HG03558 (cell line): ENCODE results near the gene SNX9.
"Not testable (repeated sequence)": the region's sequence is repeated elsewhere in the genome, so short reads cannot be mapped to it uniquely, and the experiment has no call there.

Experiments
- ATAC-seq: cut with Tn5 transposase; IDR thresholded peaks from one replicate; pipeline ENCODE4 v1.9.1; 2021; ENCODE audit warnings: moderate number of reproducible peaks; ENCODE audit not compliant: unreplicated experiment; ENCODE audit errors: extremely low read depth

Gene SNX9

DNA sequence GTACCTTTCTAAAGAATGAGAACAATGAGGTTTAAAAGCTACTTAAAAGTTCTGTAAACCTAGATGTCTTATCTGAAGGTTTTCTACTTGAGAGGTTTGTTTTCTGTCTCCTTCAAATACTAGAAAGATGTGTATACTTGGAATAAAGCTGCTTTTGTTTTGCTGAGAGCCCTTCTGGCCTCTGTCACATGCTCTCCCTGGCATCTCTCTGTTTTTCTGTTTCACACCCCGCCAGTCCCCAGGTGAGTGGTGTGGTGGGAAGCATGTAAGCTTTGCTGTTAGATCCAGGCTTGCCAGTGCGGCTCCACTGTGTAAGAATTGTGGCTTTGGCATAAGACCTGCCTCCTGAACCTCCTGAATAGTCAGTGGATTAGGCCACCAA lies 56.8 kb downstream of the SNX9 start:
- peak; percentile 24 for ATAC-seq

DNA sequence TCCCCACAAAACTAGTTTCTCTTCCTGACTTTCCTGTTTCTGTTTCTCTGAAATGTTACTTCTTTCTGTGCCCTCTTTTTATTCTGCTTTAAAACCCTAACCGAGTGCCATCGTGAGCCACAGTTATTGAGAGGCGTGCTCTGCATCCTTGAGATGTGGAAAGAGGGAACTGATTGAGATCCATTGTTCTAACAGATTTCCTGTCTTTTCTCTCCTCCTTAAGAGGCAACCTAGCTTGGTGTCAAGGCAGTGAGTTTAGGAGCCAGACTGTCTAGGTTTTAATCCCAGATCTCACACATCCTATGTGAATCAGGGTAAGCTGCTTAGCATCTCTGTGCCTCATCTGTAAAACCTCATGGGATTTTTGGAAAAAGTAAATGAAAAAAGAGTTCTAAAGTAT lies 57.5 kb downstream of the SNX9 start:
- no peak for ATAC-seq

GRCh38 chr6:157881342-157881741 lies 58.3 kb downstream of the SNX9 start:
- no peak for ATAC-seq

DNA sequence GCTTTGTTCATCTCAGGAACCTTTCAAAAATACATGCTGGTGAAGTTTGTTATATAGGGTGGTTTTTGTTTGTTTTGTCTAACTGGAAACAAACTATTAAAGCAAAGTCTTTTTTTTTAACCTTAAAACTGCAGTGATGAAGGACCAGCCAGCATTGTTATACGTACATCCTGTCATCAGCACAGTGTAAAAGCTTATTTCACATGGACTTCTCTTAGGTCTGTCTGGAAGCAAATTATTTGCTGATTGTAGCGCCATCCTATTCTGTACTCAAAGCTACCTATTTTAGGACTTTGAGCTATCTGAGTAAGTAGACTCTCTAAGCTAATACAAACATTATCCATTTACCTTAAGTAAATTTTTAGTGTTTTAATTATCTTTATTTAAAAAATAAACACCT lies 61.7 kb downstream of the SNX9 start:
- ATAC-seq, result no peak

DNA sequence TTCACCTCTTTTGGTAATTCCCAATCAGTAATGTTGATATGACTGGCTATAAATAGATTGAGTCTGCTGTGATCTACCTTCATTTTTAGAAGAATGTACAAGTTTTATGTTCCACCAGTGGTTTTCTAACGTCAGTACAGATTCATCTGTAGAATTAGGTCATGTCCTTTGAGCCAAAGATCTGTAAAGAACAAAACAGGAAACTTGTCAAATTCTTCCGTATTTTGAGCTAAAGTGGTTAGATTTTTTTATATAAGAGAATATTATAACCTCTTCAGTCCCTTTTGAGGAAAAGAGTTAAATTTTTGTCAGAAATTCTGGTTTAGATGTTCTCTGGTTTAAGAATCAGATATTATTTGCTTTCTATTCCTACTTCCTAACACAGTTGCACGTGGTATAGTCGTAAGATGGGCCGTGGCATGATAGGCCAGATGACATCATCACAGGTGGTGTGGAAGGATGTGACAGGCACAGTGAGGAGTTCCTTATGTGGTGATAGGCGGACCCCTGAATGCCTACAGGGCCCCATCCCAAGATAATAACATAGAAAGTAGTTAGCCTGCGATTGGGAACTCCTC lies 62.3 kb downstream of the SNX9 start:
- ATAC-seq, result no peak

GRCh38 chr6:157885876-157886275 lies 62.8 kb downstream of the SNX9 start:
- no peak for ATAC-seq

- no peak for ATAC-seq
These were observed 64.8 kb downstream of the SNX9 start for GRCh38 chr6:157887892-157888291.

DNA sequence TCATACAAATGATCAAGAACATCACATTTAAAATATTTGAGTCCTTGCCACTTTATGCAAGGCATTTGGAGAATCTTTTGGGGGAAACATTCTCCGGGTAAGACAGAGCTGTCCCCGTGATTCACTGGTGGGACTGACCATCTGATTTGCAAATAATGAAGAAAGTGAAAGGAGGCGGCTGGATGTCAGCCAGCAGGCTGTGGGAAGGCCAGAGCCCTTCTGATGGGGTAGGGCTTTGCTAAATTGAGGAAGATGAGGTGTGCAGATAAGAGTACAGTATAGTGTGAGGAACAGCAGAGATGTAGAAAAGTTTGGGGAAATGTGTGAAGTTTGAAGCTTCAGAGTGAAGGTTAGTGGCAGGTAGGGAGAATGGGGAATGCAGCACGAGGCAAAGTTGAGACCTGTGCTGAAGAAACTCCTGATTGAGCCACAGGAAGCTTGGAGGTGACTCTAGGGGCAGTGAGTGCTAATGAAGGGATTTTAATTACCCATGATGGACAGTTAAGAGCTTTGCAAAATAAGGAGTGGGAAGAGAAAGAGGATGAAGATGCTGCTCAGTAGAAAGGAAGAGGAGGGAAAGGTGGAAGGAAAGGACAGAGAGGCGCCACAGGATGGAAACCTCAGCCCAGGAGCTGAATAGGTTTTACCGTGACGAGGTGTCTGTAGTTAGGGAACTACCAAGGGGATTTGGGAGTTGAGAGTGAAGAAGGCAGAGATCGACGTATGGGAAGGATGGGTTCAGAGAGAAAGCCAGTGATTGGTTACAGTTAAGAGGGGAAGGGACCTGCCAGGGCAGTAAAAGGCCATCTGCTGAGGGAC lies 68.7 kb downstream of the SNX9 start:
- no peak for ATAC-seq

DNA sequence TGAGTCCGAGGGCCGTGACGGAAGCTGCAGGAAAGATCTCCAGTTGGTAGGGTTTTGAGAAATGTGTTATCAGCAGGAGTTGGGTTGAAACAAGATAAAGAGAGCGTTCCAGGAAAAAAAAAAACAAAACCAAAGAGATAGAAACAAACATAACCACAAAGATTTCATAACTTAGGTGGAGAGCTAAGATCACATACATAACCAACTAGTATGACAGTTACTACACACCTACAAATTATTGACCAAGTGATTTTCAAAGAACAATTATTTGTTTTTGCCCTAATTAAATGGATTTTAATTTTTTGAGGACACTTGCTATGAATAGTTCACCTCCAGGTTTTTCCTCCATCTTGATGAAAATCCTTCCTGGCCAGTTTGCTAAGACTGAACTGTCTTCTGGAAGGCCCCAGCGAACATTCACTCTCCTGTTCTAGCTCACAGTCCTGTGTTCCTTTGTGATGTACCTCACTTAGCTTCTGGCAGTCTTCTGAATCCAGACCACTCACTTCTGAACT lies 69.4 kb downstream of the SNX9 start:
- ATAC-seq, result no peak

- ATAC-seq, result no peak
These were observed 70.2 kb downstream of the SNX9 start for GRCh38 chr6:157893238-157893637.

GRCh38 chr6:157895585-157895984 lies 72.5 kb downstream of the SNX9 start:
- no peak for ATAC-seq

- ATAC-seq, result no peak
These were observed 73.9 kb downstream of the SNX9 start for GRCh38 chr6:157896932-157897331.

GRCh38 chr6:157898169-157898568 lies 75.1 kb downstream of the SNX9 start:
- no peak for ATAC-seq

- ATAC-seq, result no peak
These were observed 75.6 kb downstream of the SNX9 start for GRCh38 chr6:157898640-157899039.

DNA sequence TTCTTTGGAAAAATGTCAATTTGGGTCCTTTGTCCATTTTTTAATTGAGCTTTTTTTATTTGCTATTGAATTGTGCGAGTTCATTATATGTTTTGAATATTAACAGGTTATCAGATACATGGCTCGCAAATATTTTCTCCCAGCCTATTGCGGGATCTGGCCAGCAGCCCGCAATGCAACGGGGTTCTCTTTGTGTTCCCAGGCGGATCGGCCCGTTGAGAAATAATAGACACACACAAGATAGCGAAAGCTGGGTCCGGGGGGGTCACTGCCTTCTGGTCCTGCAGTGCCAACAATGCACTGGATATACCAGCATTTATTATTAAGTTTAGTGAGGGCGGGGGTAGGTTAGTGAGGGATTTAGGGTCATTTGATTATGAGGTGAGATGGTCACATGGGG lies 77.2 kb downstream of the SNX9 start:
- ATAC-seq, result not testable (repeated sequence)

DNA sequence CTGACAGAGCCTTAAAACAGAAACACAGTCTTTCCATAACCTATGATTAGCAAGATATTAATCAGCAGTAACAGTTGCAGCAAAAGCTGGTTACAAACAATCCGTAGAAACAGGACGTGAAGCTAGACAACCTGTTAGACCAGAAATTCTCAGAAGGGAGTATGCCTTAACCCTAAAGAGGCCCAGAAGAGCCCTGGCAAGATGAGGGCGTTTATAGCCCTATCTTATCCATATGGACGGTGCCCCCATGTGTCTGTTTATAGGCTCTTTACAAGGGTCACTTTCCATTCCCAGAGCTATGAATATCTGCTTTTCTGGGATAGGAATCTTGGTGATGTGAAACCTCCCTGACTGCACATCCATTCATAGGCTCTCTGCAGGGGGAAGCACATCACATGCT lies 77.7 kb downstream of the SNX9 start:
- not testable (repeated sequence) for ATAC-seq

GRCh38 chr6:157904999-157905398 lies 82.0 kb downstream of the SNX9 start:
- ATAC-seq, result no peak

DNA sequence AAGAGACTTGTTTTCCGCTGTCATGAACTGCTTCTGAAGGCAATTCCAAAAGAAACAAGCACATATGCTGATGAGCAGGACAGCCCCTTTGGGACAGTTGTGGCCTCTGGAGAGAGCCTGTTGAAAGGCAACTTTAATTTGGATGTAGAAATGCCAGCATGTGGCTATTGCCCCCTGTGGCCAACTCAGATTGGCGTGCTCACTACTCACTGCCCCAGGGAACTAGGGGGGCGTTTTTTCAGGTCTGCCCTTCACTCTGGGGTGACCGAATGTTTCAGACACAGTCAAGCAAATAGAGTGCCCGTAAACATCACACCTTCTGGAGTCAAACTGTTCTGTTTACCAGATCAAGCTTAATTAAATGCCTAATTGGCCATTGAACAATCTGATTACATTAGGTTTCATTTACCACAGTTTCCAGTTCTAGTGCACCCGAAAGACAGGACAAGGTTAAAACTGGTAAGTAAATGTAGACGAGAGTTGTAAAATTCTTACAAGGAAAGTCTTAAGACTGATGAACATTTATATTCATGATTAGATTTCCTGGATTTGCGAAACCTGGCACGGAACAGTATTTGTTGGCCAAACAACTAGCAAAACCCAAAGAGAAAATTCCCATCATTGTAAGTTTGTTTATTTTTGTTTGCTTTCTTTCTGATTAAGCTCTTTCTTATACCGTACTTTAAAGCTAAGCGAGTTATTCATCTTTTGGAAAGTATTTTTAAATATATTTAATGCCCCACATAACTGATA lies 82.7 kb downstream of the SNX9 start:
- no peak for ATAC-seq

DNA sequence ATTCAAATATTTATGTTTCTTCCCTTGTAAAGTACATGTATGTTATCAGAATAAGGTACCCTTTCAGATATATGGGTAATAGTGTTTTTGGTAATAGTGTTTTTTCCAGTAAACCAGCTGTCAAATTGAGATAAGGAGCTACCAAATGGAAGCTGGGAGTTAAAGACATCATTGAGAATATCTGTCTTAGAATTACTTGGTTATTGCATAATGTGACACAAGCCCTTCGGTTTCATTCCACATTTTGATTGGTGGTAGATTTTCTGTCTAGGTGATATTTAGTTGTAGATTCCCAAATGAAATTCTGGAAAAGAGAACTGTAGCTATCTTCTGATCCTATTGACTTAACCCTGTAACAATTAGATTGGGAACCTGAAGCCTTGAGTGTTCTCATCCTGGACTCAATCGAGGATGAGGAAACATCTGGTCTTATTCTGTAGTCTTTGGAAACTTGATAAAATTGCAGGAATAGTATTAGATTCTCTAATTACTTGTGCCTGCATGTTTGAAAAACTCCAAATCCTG lies 83.6 kb downstream of the SNX9 start:
- ATAC-seq, result no peak

DNA sequence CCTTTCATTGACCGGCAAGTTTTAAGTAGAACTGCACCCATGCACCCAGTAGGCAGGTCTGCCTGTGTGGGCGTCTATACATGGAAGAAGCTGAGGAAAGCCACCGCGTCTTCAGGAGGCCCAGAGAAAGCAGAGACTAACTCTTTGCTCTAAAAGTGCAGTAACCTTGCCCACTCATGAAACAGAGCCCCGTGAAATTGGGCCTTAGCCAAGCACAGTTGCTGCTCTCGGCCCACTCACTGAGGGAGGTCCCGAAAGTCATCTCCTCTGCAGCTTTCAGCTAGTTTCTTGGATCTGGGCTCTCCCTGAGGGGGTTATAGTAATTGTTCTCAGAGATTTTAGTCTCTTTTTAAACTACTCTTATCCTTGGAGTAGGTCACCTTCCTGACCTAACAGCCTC lies 84.6 kb downstream of the SNX9 start:
- ATAC-seq, result no peak
